CD14-positive monocyte (primary cell): Measurements from ENCODE around the gene SLC45A3. TPM values are rescaled to one million over a fixed set of nuclear protein-coding genes. Genes with fewer than 3 reads are reported as not detected.
"Not testable (repeated sequence)": the region's sequence is repeated elsewhere in the genome, so short reads cannot be mapped to it uniquely, and the experiment has no call there.

Experiments used
- DNase-seq, 3 donors: peaks; one replicate each; pipeline ENCODE4 v3.0.0-alpha.2; 2011 to 2022
- H2AFZ ChIP-seq: 2 replicates; pipeline ENCODE4 v1.6.0; 2012; ENCODE audit warnings: mild to moderate bottlenecking, low read depth, low read length, inconsistent platforms; ENCODE audit not compliant: insufficient read depth, poor library complexity, severe bottlenecking
- H3K27ac ChIP-seq, 2 donors: 1 replicate in 1 of 2; 2 replicates in 1 of 2; pipeline ENCODE4 v1.5.1; 2012 to 2013; ENCODE audit warnings: low read length in 2 of 2, control low read depth in 1 of 2, inconsistent platforms in 1 of 2, low read depth in 1 of 2, mild to moderate bottlenecking in 1 of 2
- H3K27me3 ChIP-seq, 2 donors: one replicate each; pipeline versions ENCODE4 v1.6.0 to v1.6.1; 2011 to 2013; ENCODE audit warnings: low read length in 2 of 2; ENCODE audit not compliant: control insufficient read depth in 2 of 2, insufficient read depth in 2 of 2
- H3K36me3 ChIP-seq, 2 donors: replicated peaks in 1 of 2; 1 replicate in 1 of 2; 2 replicates in 1 of 2; pipeline versions ENCODE4 v1.5.1 to v1.6.1; 2012 to 2013; ENCODE audit warnings: low read length in 2 of 2, control low read depth in 1 of 2, inconsistent platforms in 1 of 2, mild to moderate bottlenecking in 1 of 2; ENCODE audit not compliant: insufficient read depth in 2 of 2, control insufficient read depth in 1 of 2
- H3K4me1 ChIP-seq, 2 donors: 1 replicate in 1 of 2; 2 replicates in 1 of 2; pipeline versions ENCODE4 v1.5.1 to v1.6.1; 2012 to 2013; ENCODE audit warnings: low read length in 2 of 2, control low read depth in 1 of 2, inconsistent platforms in 1 of 2, mild to moderate bottlenecking in 1 of 2, moderate library complexity in 1 of 2; ENCODE audit not compliant: insufficient read depth in 2 of 2, control insufficient read depth in 1 of 2
- H3K4me2 ChIP-seq: replicated peaks from 2 replicates; pipeline ENCODE3; 2012; ENCODE audit warnings: low read length, moderate library complexity, mild to moderate bottlenecking; ENCODE audit not compliant: poor library complexity, severe bottlenecking; ENCODE audit errors: extremely low read depth
- H3K4me3 ChIP-seq, 3 experiments: fragments of 200-600 bp in 1 of 3; sonication (generic) in 1 of 3; replicated peaks in 1 of 3; 1 replicate in 2 of 3; 2 replicates in 1 of 3; pipeline ENCODE4 v1.5.1; 2011 to 2013; ENCODE audit warnings: low read length in 3 of 3, mild to moderate bottlenecking in 3 of 3, control low read depth in 2 of 3, low read depth in 2 of 3, inconsistent platforms in 1 of 3, moderate library complexity in 1 of 3
- H3K79me2 ChIP-seq: 2 replicates; pipeline ENCODE4 v1.6.0; 2012; ENCODE audit warnings: mild to moderate bottlenecking, control low read depth, inconsistent platforms, low read length, moderate library complexity; ENCODE audit not compliant: insufficient read depth
- H3K9ac ChIP-seq: 2 replicates; pipeline ENCODE4 v1.6.0; 2017; ENCODE audit warnings: low read length, mild to moderate bottlenecking; ENCODE audit not compliant: insufficient read depth, poor library complexity, severe bottlenecking
- H3K9me3 ChIP-seq, 2 donors: replicated peaks in 1 of 2; 1 replicate in 1 of 2; 2 replicates in 1 of 2; pipeline versions ENCODE4 v1.5.1 to v1.6.1; 2012 to 2013; ENCODE audit warnings: low read length in 2 of 2, control low read depth in 1 of 2; ENCODE audit not compliant: control insufficient read depth in 1 of 2, insufficient read depth in 1 of 2
- H4K20me1 ChIP-seq: 2 replicates; pipeline ENCODE4 v1.6.0; 2012; ENCODE audit warnings: mild to moderate bottlenecking, low read length, control low read depth, moderate library complexity; ENCODE audit not compliant: insufficient read depth
- H3K27ac Mint-ChIP-seq, 7 donors: one replicate each; pipeline ENCODE4 v1.8.0; 2020; ENCODE audit warnings: mild to moderate bottlenecking in 7 of 7, mixed read lengths in 7 of 7, moderate library complexity in 6 of 7, inconsistent platforms in 2 of 7
- H3K27me3 Mint-ChIP-seq, 3 donors: one replicate each; pipeline ENCODE4 v1.8.0; 2021 to 2022; ENCODE audit warnings: low read depth in 3 of 3, mild to moderate bottlenecking in 3 of 3, mixed read lengths in 3 of 3, moderate library complexity in 3 of 3, inconsistent platforms in 1 of 3
- H3K36me3 Mint-ChIP-seq, 2 donors: one replicate each; pipeline ENCODE4 v1.8.0; 2020; ENCODE audit warnings: mixed read lengths in 2 of 2, inconsistent platforms in 1 of 2, mild to moderate bottlenecking in 1 of 2
- H3K4me1 Mint-ChIP-seq: one replicate; pipeline ENCODE4 v1.8.0; 2020; ENCODE audit warnings: mild to moderate bottlenecking, mixed read lengths
- H3K4me3 Mint-ChIP-seq, 2 donors: one replicate each; pipeline ENCODE4 v1.8.0; 2020; ENCODE audit warnings: mild to moderate bottlenecking in 2 of 2, mixed read lengths in 2 of 2, moderate library complexity in 1 of 2
- H3K9me3 Mint-ChIP-seq, 7 donors: one replicate each; pipeline ENCODE4 v1.8.0; 2020 to 2022; ENCODE audit warnings: mixed read lengths in 7 of 7, mild to moderate bottlenecking in 6 of 7, moderate library complexity in 6 of 7, inconsistent platforms in 2 of 7
- WGBS: methylation state at CpG from one replicate; pipeline ENCODE4 v1.1.5; 2013; ENCODE audit warnings: missing lambda C conversion rate; ENCODE audit not compliant: insufficient coverage; 5-methylcytosine and 5-hydroxymethylcytosine counted together
- intact Hi-C, 2 donors: fragments of 100-400 bp; cut with micrococcal nuclease; formaldehyde crosslinking; loops; one replicate each; pipeline versions ENCODE4 v1.15.0 to v1.15.1; 2023
- polyA plus RNA-seq, 3 donors: library from polyadenylated mRNA; depleted of rRNA in 1 of 3; unstranded in 2 of 3; stranded (reverse) in 1 of 3; fragments of 300-500 nt in 2 of 3; fragments of >200 nt in 1 of 3; fragmentation: Illumina TruSeq in 2 of 3; gene quantifications; 1 replicate in 2 of 3; 2 replicates in 1 of 3; pipeline ENCODE4 v1.2.3, GENCODE V29; 2012 to 2021
- TF ChIP-seq, protein P1 (sequence below): fragments of 200-600 bp; IDR thresholded peaks from one replicate; pipeline ENCODE4 v1.8.0; 2022; ENCODE audit warnings: antibody characterized with exemption, mild to moderate bottlenecking

The SLC45A3 gene
- polyA plus RNA-seq, 3 donors, result 0.11 to 0.61 TPM; not detected in 1

DNA sequence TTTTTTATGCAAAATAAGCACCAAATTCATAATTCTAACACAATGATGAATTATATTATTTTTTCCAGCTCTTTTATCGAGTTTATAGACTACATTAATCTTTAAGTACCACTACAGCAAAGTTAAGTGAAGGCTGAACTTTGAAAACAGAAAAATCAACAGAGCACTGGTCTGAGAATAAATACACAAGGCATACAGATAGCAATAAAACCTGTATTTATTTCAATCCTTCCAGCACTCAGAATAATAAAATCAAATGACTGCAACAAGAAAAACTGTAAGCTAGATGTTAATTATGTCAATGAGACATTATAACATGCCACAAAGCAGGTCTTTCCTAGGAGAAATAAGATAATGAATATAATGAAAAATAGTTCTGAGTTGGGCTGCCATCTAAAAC, 45.2 kb upstream of the SLC45A3 start:
- Histone ChIP-seq H3K9me3 (no peaks in the 10 kb centered on the region), H3K36me3 (peaks cover 43 to 88% of the 10 kb centered on the region in 2 donors), H3K4me3 (no peak overlapping the region), H3K27me3 (no peaks in the 10 kb centered on the region), H3K79me2 (peaks cover 62% of the 10 kb centered on the region), H3K27ac (peak overlapping the region in 1 of 2 donors; percentile 28), H2AFZ (no peak overlapping the region), H3K4me1 (no peaks in the 10 kb centered on the region), H3K9ac (no peak overlapping the region), H3K4me2 (no peak overlapping the region), H4K20me1 (peaks cover 5% of the 10 kb centered on the region)
- Mint-ChIP-seq H3K27ac (peak overlapping the region in 2 of 7 donors; percentile 6 to 8), H3K4me1 (no peaks in the 10 kb centered on the region), H3K9me3 (no peaks in the 10 kb centered on the region), H3K4me3 (no peak overlapping the region), H3K36me3 (peaks cover 44 to 69% of the 10 kb centered on the region in 2 donors), H3K27me3 (no peaks in the 10 kb centered on the region)
- no peak for DNase-seq
- whole genome bisulfite sequencing, result no CpG with 5 or more reads among the region's 1 CpG
- TF ChIP-seq, protein P1, sequence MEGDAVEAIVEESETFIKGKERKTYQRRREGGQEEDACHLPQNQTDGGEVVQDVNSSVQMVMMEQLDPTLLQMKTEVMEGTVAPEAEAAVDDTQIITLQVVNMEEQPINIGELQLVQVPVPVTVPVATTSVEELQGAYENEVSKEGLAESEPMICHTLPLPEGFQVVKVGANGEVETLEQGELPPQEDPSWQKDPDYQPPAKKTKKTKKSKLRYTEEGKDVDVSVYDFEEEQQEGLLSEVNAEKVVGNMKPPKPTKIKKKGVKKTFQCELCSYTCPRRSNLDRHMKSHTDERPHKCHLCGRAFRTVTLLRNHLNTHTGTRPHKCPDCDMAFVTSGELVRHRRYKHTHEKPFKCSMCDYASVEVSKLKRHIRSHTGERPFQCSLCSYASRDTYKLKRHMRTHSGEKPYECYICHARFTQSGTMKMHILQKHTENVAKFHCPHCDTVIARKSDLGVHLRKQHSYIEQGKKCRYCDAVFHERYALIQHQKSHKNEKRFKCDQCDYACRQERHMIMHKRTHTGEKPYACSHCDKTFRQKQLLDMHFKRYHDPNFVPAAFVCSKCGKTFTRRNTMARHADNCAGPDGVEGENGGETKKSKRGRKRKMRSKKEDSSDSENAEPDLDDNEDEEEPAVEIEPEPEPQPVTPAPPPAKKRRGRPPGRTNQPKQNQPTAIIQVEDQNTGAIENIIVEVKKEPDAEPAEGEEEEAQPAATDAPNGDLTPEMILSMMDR, result no peak
- intact Hi-C loops, result no loop called here

DNA sequence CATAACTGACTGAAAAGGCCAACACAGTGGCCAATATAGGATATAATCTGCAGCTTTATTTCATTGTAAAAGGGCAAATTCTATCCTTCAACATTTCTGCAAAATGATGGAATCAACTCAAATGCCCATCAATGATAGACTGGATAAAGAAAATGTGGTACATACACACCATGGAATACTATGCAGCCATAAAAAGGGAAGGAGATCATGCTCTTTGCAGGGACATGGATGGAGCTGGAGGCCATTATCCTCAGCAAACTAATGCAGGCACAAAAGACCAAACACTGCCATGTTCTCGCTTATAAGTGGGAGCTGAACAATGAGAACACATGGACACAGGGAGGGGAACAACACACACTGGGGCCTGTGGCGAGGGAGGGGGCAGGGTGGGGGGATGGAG, 40.4 kb upstream of the SLC45A3 start:
- Mint-ChIP-seq H3K36me3 (peaks cover 63 to 78% of the 10 kb centered on the region in 2 donors), H3K27ac (peak overlapping the region in 1 of 7 donors; percentile 10)
- DNase-seq, intact Hi-C loops, H3K9me3 Mint-ChIP-seq, H4K20me1 ChIP-seq, H3K27me3 ChIP-seq, H3K4me1 ChIP-seq, H3K4me2 ChIP-seq, H3K4me3 Mint-ChIP-seq, H3K27me3 Mint-ChIP-seq, H3K9ac ChIP-seq, H3K9me3 ChIP-seq, H3K4me3 ChIP-seq, H2AFZ ChIP-seq, H3K27ac ChIP-seq, H3K4me1 Mint-ChIP-seq: not testable (repeated sequence)
- peaks cover 66 to 98% of the 10 kb centered on the region in 2 donors for H3K36me3 ChIP-seq
- WGBS, result 100% methylated on average over 1 of the region's 2 CpGs
- peaks cover 14% of the 10 kb centered on the region for H3K79me2 ChIP-seq
